HG03571 (cell line): ENCODE data around the gene HSD3B2.
"Not testable (repeated sequence)": the region's sequence is repeated elsewhere in the genome, so short reads cannot be mapped to it uniquely, and the experiment has no call there.

Experiments
- ATAC-seq: cut with Tn5 transposase; IDR thresholded peaks from one replicate; pipeline ENCODE4 v1.9.1; 2021; ENCODE audit not compliant: unreplicated experiment

The HSD3B2 gene

DNA sequence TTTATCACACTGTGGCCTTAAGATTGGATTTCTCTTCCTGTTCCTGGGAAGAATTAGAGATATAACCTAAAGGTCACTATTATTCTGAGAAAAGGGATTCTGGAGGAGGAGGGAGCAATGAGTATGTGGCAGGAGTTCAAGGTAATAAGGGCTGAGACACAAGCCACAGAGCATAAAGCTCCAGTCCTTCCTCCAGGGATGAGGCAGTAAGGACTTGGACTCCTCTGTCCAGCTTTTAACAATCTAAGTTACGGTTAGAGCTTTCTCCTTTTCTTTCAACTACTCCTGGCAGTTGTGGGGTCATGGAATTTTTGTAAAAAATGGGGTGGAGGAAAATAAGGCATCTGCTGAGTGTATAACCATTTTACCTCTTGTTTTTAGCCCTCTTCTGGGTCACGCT lies at the start of gene HSD3B2:
HSD3B2 (plus strand) TSS at position 201 of the 400 bp plus-strand sequence. CDS start 270 bp downstream, outside the sequence.
- no peak for ATAC-seq

DNA sequence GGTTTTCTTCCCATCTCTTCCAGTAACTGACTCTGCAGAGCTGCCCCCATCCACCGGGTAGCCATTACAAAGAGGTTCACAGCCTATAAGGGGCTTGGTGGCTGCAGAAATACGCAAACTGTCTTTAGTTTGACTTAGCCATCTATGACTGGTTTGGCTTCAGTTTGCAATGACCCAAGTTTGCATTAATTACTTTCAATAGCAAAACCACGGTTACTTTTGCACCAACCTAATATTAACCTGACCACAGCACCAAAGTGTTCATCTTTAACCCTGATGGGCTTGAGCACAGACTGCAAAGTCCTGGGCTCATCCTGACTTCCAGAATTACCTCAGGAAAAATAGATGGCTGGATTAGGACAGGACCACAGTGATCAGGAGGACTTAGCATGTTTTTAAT lies 48.5 kb upstream of the HSD3B2 start:
- ATAC-seq = peak; percentile 65

DNA sequence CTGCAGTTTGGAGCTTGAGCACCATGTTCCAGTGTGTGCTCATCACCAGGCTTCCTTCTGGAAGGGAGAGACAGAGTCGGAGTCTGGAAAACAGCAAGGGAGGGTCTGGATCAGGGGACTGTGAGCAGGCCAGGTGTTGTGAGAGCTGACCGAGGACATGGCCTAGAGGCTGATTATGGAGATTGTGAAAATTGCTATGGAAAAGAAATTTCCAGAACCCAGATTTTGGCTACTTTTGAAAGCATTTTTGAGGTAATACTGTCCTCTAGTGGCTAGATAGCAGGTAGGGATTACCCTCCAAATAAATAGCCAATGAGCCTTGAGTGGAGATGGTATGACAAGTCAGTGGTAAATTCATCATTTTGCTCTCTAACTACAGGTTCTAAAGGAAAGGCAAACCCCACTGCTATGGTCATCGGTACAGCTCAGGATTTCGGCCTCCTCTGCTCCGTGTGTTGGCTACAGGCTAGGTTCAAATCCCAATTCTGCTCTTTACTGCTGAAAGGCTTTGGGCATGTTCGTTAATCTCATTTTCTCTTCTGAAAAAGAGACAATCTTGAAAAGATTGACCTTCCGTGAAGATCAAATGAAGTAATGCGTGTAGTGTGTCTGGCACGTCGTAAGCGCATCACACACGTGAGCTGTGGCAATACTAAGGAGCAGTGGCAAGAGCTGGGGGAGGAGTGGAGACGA lies 47.4 kb upstream of the HSD3B2 start:
- no peak for ATAC-seq

DNA sequence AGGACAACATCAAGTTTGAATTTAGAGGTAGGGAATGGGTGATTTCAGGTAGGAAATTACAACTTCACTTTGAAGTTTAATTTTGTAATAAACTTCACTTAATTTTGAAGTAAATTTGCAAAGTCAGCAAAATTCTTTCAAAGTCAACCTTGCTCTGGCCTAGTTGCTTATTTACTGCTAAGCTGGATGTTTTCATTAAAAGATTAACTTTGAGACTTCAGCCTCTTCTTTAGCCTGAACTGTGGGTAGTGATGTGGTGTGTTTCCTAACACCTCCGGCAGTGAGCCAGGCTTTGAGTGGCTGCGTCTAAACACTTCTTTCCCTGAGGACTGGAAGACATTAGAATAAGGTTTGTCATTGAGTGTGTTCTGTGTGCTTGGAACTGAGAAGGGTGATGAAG lies 46.4 kb upstream of the HSD3B2 start, which contains the start of gene HAO2:
HAO2 (plus strand) TSS at position 232 of the 400 bp plus-strand sequence. CDS start 12,301 bp downstream, outside the sequence.
- no peak for ATAC-seq

DNA sequence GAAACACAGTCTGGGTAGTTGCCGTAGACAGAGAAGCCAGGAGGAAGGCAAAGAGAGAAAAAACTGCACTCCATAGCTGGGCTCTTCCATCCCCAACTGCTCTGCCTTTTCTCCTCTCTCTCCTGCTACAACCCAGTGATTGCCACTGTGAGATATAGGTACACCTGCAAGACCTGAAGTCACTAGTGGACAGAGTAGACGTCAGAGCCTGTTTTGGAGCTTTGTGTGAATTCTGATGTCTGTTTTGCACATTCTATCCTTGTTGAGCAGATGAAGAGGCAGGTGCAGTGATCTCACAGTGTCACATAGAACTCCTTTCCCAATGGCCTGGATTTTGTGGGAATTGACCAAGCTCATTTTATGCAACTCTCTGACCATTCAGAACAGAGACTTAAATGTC lies 44.2 kb upstream of the HSD3B2 start:
- no peak for ATAC-seq

DNA sequence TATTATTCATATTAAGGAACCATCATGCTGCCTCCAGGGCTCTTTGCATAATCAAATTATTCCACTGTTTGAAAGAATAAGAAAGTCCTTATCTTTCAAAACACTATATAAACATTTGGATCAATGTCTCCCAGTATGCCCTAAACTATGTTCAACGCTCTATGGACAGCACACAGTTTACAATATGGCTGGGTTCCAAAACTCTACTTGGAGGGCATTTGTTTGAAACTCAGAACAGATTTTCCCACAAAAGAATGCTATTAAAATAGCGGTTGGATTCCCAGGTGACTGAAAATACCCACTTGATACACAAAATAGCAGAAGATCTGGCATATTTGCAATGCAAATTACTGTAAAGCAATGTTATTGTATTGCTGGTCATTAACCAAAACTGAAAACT lies 43.1 kb upstream of the HSD3B2 start:
- no peak for ATAC-seq

DNA sequence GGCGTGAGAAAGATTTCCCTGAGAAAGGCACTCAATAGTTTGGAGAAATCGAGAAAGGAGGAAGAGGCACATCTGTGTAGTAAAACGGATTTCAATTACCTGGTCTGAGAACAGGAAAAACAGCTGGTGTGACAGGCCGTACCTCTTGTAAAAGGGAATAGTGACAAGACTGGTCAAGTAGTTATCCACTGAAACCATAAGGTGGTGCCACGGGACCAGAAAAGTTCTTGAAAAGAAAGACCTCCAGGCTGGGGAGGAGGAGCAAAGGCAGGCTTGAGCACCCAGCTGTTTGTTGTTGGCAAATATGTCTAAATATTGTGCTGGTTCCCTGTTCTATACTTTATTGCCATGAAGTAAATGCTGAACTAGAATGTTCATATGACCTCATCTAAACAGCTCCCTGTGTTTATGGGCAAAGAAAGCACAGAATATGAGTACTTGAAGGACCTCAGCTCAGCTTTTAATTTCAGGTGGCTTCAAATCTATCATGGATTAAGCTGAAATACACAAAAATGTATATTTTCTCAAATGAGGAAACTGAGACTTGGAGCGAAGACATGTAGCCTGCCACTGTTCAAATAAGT lies 42.4 kb upstream of the HSD3B2 start:
- ATAC-seq = peak; percentile 67

DNA sequence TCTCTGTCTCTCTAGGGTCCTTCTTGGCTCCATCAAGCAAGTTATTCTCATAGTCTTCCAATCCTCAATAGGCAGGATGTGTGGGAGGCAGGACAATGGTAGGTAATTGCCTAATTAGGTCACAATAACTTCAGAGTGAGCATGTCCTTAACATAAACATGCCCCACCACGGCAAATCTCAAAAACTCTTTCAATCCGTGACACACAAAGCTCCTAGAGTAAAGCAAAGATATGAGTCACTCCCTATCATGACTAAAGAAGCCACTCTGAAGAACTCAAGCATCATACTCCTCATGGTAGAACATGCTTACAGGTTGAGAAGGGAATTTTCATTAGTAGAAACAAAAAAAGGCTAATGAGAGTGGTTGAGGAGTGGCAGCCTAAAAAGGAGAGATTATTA lies 41.5 kb upstream of the HSD3B2 start:
- no peak for ATAC-seq

DNA sequence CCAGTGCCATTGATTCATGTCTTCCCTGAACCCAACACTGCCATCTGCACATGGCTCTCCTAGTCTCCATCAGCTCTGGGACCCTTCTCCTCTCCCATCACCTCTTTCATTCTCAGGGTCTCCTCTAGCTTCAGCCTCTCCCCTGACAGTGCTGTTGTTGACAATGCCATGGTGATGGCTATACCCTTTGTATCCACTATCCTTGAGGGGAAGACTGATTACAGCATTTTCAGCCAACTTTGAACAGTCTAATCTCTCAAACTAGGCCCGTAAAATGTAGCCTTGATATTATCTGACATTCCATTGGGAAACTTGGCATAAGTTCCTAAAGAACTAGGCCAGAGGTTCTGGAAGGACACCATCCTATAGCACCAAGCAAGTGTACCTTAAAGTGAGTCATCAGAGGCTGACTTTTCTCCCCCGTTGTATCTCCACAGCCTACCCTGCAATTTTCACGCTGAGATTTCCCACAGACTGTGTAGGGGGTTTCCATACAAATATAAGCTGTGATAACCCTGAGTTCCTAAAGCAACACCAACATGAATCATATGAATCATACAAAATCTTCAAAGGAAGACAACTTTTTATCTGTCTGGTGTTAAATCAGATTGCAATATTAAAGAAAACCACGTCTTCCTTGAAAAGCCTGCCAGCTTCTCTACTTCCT lies 40.6 kb upstream of the HSD3B2 start:
- no peak for ATAC-seq

DNA sequence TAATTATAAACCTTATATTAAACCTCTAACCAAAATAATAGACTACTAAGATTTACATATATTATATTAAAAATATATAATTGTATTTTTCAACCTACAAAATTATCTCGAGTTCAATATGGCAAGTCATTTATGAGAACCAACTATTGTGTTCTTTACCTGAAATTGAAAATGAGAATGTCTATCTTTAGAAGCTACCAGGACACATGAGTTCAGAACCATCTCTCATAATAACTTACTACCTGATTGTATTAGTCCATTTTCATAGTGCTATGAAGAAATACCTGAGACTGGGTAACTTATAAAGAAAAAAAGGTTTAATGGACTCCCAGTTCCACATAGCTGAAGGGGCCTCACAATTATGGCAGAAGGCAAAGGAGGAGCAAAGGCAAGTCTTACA lies 39.6 kb upstream of the HSD3B2 start:
- ATAC-seq = no peak

DNA sequence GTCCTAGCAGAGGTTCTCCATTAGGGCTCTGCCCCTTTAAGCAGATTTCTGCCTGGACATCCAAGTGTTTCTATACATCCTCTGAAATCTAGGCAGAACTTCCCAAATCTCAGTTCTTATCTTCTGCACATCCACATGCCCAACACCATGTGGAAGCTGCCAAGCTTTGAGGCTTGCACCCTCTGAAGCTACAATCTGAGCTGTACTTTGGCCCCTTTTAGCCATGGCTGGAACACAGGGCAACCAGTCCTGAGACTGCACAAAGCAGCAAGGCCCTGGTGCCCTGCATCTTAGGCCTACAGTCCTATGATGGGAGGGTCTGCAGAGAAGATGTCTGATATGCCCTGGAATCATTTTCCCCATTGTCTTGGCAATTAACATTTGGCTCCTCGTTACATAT lies 38.4 kb upstream of the HSD3B2 start:
- ATAC-seq = no peak

DNA sequence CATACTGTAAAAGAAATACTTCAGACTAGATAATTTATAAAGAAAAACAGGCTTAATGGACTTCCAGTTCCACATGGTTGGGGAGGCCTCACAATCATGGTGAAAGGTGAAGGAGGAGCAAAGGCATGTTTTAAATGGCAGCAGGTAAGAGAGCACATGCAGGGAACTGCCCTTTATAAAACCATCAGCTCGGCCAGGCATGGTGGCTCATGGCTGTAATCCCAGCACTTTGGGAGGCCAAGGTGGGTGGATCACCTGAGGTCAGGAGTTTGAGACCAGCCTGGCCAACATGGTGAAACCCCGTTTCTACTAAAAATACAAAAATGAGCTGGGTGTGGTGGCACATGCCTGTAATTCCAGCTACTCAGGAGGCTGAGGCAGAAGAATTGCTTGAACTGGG lies 37.4 kb upstream of the HSD3B2 start:
- ATAC-seq = not testable (repeated sequence)

DNA sequence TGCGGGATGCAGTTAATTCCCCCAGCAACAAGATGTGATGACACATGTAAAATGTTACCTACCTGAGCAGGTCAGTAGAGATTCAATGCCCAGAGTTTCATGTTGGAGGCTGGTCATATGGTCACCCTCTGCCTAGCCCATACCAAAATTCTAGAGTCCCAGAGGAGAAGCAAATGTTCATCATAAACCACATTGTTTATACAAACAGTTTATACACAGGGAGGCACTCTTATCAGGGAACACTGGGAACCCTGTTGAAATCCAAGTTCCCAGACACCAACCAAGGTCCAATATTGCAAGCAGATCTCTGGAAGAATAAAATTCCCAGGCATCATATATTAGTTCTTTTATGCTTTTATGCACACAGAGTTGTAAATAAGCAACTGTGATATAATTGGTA lies 35.8 kb upstream of the HSD3B2 start:
- no peak for ATAC-seq

DNA sequence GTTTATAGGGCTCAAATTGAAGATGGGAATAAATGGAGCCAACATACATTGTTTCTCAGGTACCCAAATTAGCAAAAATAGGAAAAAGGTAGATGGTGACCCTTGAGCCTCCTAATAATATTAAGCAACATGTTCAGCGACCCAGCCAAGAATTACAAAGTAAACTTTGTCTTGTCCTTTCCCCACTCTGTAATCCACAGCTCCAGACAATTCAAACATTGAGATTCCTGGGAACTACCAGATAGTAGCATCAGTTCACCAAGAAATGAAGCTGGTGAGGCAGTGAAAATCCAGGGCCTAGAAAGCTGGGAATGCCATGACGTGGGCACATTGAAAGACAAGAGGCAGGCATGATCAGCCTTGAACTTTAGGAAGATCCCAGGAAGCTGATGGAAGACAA lies 34.6 kb upstream of the HSD3B2 start:
- ATAC-seq = no peak

DNA sequence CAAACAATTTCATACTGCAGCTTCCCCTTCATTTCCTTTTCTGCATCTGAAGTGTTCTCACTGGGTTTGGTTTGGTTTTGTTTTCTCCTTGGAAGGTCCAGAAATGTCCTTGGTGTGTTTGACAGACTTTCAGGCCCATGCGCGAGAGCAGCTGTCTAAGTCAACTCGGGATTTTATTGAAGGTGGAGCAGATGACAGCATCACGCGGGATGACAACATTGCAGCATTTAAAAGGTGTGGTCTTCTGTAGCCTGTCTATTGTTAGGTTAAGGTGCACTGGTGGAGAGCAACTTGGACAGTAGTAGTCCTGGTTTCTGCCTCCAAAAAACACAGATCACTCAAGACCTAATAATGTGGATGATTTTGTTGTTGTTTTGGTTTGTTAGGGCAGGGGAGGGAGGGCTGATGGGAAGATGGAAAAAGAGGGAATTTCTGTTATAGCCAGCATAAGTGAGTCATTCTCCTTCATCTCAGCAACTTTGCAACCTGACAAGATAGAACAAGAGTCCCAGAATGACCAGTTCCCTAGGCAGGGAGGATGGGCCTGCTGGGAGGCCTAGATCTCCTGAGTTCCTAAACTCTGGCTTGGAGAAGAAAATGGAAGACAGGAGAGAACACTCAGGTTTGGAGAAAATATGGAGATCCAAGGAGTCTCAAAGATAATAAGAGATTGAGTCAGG lies 33.8 kb upstream of the HSD3B2 start:
- ATAC-seq = no peak

DNA sequence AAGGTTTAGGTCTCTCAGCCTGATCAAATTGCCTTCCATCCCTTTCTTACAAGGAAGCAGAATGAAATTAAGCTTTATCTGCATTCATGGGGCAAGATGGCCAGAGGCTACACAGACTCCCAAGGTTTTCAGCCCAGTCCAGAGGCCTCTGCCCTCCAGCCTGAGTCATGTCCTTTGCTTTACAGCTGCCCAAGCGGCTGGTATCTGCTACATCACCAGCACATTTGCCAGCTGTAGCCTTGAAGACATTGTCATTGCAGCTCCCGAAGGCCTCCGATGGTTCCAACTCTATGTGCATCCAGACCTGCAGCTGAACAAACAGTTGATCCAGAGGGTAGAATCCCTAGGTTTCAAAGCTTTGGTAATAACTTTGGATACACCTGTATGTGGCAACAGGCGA lies 30.4 kb upstream of the HSD3B2 start:
- ATAC-seq = no peak

DNA sequence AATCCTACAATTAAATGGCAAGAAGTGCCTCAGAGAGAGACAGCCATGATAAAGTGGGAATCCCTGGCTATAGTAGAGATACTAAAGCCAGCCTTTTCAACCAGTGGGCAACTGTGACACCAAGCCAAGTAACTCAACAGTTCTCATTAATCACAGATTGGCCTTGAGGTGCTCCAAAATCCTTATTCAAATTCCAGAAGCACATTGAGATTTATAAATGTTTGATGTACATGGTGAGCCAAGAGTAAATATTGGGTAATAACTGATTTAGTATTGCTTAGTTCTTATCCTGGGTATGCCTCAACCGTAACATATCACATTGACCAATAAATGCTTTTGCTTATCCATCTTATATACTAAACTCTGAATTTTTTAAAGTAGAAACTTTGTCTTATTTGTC lies 29.3 kb upstream of the HSD3B2 start:
- no peak for ATAC-seq

DNA sequence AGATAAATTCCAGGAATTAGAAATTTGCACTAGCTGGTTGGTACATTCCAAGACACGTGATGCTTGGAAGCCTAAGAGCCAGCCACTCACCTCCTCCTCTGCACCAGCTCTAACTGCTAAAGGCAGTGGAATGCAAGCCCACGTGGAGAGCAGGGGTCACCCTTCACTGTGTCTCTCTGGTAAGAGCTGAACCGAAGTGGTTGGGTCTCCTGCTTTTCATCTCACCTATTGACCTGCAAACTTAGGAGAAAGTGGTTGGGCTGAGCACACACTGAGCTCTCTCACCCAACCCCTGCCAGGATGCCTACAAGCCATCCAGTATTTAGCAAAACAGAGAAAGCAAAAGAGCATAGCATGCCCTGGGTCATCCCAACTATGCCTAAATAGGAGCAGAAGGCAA lies 27.1 kb upstream of the HSD3B2 start:
- ATAC-seq = no peak

DNA sequence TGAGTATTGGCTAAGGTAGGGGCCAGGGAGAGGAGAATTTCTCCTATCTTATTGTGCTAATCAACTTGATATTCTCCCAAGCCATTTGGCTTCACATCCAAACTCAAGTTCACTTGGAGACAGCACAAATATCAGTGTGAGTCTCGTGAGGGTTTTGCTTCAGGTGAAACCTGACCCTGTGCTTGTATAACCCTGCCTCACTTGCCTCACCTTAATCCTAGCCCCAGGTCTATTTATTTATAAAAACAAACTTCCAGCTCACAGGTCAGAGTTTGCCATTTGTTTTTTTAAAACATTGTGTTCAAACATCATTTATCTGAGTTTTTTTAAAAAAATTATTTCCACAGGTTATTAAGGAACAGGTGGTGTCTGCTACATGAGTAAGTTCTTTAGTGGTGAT lies 26.5 kb upstream of the HSD3B2 start:
- no peak for ATAC-seq

DNA sequence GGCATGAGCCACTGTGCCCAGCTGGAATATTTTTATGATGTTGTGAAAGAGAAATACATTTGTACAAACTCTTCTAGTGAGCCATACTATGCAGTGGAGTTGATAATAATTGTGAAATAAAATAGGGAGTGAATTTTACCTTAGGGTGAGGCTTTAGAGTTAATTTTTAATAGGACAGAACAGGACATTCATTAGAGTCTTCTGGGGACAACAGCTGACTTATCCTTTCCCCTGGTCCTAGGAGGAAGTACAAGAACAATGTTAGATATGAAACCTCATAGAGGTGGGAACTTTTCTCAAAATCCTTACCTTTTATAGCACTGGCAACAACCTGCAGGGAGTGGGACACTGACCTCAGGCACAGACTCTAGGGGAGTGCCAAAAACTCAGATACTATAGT lies 24.4 kb upstream of the HSD3B2 start:
- ATAC-seq = no peak

DNA sequence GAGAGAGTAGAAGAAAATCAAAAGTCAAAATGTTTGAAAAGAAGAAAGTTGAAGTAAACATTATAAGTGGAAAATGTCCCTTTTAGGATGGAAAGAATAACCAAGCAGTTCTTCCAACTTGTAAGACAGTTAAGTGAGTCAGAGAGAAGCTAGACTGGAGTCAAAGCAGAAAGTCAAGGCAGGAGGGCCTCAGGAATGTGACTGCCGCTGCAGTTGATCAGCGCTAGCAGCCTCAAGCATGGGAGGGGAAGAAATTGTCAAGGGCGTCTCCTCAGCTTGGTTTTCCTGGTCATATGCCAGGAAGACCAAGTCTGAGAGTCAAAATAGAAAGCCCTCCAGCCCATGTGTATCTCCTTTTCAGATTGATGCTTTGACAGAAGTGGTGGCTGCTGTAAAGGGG lies 23.2 kb upstream of the HSD3B2 start:
- ATAC-seq = no peak

DNA sequence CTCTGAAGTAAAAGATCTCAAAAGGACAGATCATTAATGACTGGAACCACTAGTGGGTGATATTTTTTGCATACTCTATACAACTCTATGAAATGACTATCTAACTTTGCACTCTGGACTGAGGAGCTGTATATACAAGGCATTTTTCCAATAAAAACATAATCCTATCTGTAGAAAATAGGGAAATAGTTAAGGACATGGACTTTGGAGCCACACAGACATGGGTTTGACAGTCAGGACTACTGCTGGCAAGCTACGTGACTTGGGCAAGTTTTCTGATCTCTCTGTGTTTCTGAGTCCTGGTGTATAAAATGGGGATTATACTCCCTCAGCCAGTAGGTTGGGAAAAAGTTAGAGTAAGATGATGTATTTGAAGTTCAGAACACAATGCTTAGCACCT lies 20.9 kb upstream of the HSD3B2 start:
- ATAC-seq = no peak
